Keratinocyte (primary cell): Measurements from ENCODE around the gene ARMC2.

Experiments
- CTCF ChIP-seq, 3 experiments: IDR thresholded peaks in 1 of 3; conservative IDR thresholded peaks in 1 of 3; optimal IDR thresholded peaks in 1 of 3; 2 replicates in 2 of 3; 3 replicates in 1 of 3; pipeline versions ENCODE3 to v1.5.1; 2011; ENCODE audit warnings: low read length in 3 of 3, mild to moderate bottlenecking in 3 of 3, moderate library complexity in 2 of 3, control low read depth in 1 of 3, inconsistent platforms in 1 of 3; ENCODE audit not compliant: insufficient read depth in 2 of 3; ENCODE audit errors: extremely low read depth in 1 of 3
- EZH2 ChIP-seq: IDR thresholded peaks from one replicate; pipeline ENCODE4 v1.6.1; 2012; ENCODE audit warnings: inconsistent platforms, mild to moderate bottlenecking, low read length, moderate library complexity

GRCh38 chr6:108968325-108969316 is 120.4 kb downstream of the ARMC2 start:
- TF ChIP-seq CTCF (optimal IDR thresholded peaks at IDR 0.05 in 1 of 3, IDR thresholded peaks at IDR 0.05 in 1 of 3, conservative IDR thresholded peaks at IDR 0.05 in 1 of 3; ENCODE audit: extremely low read depth in 1 of 3, insufficient read depth in 2 of 3, low read length in 3 of 3): no peak
- no peak for TF ChIP-seq EZH2
